ENCODE measurements around the gene CRIM1.
"Not testable (repeated sequence)": the region's sequence is repeated elsewhere in the genome, so short reads cannot be mapped to it uniquely, and the experiment has no call there.

Gene CRIM1

GRCh38 chr2:36360834-36361233 lies 5.3 kb downstream of the CRIM1 start:
- Histone ChIP-seq H3K27ac (ENCODE audit: low read depth, low read length) (peak overlapping the region; percentile 96), H3K4me1 (ENCODE audit: control insufficient read depth in 5 of 5, insufficient read depth in 5 of 5, low read length in 5 of 5) (peaks cover 0 to 83% (median 74%) of the 10 kb centered on the region in 5 donors), H3K4me3 (ENCODE audit: low read depth in 1 of 5, low read length in 5 of 5) (peak overlapping the region in 1 of 5 donors; percentile 15), H3K9me3 (ENCODE audit: control insufficient read depth in 5 of 5, low read length in 5 of 5) (no peaks in the 10 kb centered on the region), H3K36me3 (ENCODE audit: control insufficient read depth in 5 of 5, insufficient read depth in 5 of 5, low read length in 5 of 5) (no peaks in the 10 kb centered on the region), H3K9ac (ENCODE audit: low read length in 5 of 5) (peak overlapping the region in 1 of 5 donors; percentile 13), H3K27me3 (ENCODE audit: control insufficient read depth in 5 of 5, insufficient read depth in 4 of 5, low read length in 5 of 5) (no peaks in the 10 kb centered on the region)

- peak overlapping the region in 1 of 5 donors; percentile 13 for H3K9ac ChIP-seq (ENCODE audit: low read length in 5 of 5)
- no peak overlapping the region for H3K4me3 ChIP-seq (ENCODE audit: low read depth in 1 of 5, low read length in 5 of 5)
- H3K27me3 ChIP-seq (ENCODE audit: control insufficient read depth in 5 of 5, insufficient read depth in 4 of 5, low read length in 5 of 5), result no peaks in the 10 kb centered on the region
- H3K36me3 ChIP-seq (ENCODE audit: control insufficient read depth in 5 of 5, insufficient read depth in 5 of 5, low read length in 5 of 5), result no peaks in the 10 kb centered on the region
- peaks cover 0 to 84% (median 79%) of the 10 kb centered on the region in 5 donors for H3K4me1 ChIP-seq (ENCODE audit: control insufficient read depth in 5 of 5, insufficient read depth in 5 of 5, low read length in 5 of 5)
- H3K27ac ChIP-seq (ENCODE audit: low read depth, low read length), result peak overlapping the region; percentile 96
- no peaks in the 10 kb centered on the region for H3K9me3 ChIP-seq (ENCODE audit: control insufficient read depth in 5 of 5, low read length in 5 of 5)
Observed at GRCh38 chr2:36361396-36361795, 5.8 kb downstream of the CRIM1 start.

GRCh38 chr2:36362291-36362690 lies 6.7 kb downstream of the CRIM1 start:
- H3K36me3 ChIP-seq (ENCODE audit: control insufficient read depth in 5 of 5, insufficient read depth in 5 of 5, low read length in 5 of 5), result no peaks in the 10 kb centered on the region
- peak overlapping the region; percentile 96 for H3K27ac ChIP-seq (ENCODE audit: low read depth, low read length)
- no peaks in the 10 kb centered on the region for H3K27me3 ChIP-seq (ENCODE audit: control insufficient read depth in 5 of 5, insufficient read depth in 4 of 5, low read length in 5 of 5)
- peak overlapping the region in 1 of 5 donors; percentile 66 for H3K9ac ChIP-seq (ENCODE audit: low read length in 5 of 5)
- peaks cover 0 to 89% (median 86%) of the 10 kb centered on the region in 5 donors for H3K4me1 ChIP-seq (ENCODE audit: control insufficient read depth in 5 of 5, insufficient read depth in 5 of 5, low read length in 5 of 5)
- no peaks in the 10 kb centered on the region for H3K9me3 ChIP-seq (ENCODE audit: control insufficient read depth in 5 of 5, low read length in 5 of 5)
- H3K4me3 ChIP-seq (ENCODE audit: low read depth in 1 of 5, low read length in 5 of 5), result peak overlapping the region in 1 of 5 donors; percentile 9

DNA sequence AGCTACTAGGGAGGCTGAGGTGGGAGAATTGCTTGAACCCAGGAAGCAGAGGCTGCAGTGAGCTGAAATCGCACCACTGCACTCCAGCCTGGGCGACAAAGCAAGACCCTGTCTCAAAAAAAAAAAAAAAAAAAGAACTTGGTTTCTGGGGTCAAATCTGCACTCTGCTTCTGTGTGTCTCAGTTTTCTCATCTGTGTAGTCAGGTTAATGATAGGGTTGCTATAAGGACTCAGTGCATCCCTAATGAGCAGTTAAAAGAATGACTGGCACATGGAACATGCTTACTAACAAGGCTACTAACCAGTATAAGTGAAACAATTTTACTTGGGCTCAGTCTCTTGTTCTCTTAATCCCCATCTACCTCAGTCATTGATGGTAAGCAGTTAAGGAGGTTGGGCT lies 7.5 kb downstream of the CRIM1 start:
- not testable (repeated sequence) for H3K36me3 ChIP-seq (ENCODE audit: control insufficient read depth in 5 of 5, insufficient read depth in 5 of 5, low read length in 5 of 5); H3K4me3 ChIP-seq (ENCODE audit: low read depth in 1 of 5, low read length in 5 of 5); H3K27me3 ChIP-seq (ENCODE audit: control insufficient read depth in 5 of 5, insufficient read depth in 4 of 5, low read length in 5 of 5); H3K9me3 ChIP-seq (ENCODE audit: control insufficient read depth in 5 of 5, low read length in 5 of 5); H3K9ac ChIP-seq (ENCODE audit: low read length in 5 of 5)
- Histone ChIP-seq H3K27ac (ENCODE audit: low read depth, low read length) (peak overlapping the region; percentile 96), H3K4me1 (ENCODE audit: control insufficient read depth in 5 of 5, insufficient read depth in 5 of 5, low read length in 5 of 5) (peaks cover 1 to 94% (median 86%) of the 10 kb centered on the region in 5 donors)

- Histone ChIP-seq H3K27me3 (ENCODE audit: control insufficient read depth in 5 of 5, insufficient read depth in 4 of 5, low read length in 5 of 5) (no peaks in the 10 kb centered on the region), H3K4me1 (ENCODE audit: control insufficient read depth in 5 of 5, insufficient read depth in 5 of 5, low read length in 5 of 5) (peaks cover 3 to 95% (median 87%) of the 10 kb centered on the region in 5 donors), H3K4me3 (ENCODE audit: low read depth in 1 of 5, low read length in 5 of 5) (no peak overlapping the region), H3K9me3 (ENCODE audit: control insufficient read depth in 5 of 5, low read length in 5 of 5) (no peaks in the 10 kb centered on the region), H3K9ac (ENCODE audit: low read length in 5 of 5) (peak overlapping the region in 1 of 5 donors; percentile 10), H3K27ac (ENCODE audit: low read depth, low read length) (peak overlapping the region; percentile 94), H3K36me3 (ENCODE audit: control insufficient read depth in 5 of 5, insufficient read depth in 5 of 5, low read length in 5 of 5) (peaks cover 0 to 4% (median 0%) of the 10 kb centered on the region in 5 donors)
Observed at GRCh38 chr2:36366491-36367120, 11.0 kb downstream of the CRIM1 start.

DNA sequence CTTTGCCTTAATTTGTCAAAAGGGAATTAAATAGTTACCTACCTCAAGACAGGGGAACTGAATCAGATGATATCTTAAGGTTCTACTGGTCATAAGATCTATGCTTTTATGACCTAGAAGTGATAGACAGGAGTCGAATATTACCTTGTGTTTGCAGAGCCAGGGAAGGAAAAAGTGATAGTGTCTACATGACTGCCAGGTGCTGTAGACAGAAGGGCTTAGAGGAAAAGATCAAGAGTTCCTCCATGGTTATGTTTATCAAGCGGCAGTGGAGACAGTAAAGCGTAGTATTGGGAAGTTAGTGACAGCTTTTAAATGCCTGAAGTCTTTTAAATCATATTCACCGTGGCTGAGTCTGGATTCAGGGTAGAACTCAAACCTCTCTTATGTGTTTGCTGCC lies 11.9 kb downstream of the CRIM1 start:
- peak overlapping the region in 2 of 5 donors; percentile 8 to 30 for H3K9ac ChIP-seq (ENCODE audit: low read length in 5 of 5)
- peaks cover 3 to 93% (median 87%) of the 10 kb centered on the region in 5 donors for H3K4me1 ChIP-seq (ENCODE audit: control insufficient read depth in 5 of 5, insufficient read depth in 5 of 5, low read length in 5 of 5)

GRCh38 chr2:36367895-36368353 lies 12.3 kb downstream of the CRIM1 start:
- Histone ChIP-seq H3K4me3 (ENCODE audit: low read depth in 1 of 5, low read length in 5 of 5) (peak overlapping the region; percentile 14 to 53 (median 23)), H3K9me3 (ENCODE audit: control insufficient read depth in 5 of 5, low read length in 5 of 5) (no peaks in the 10 kb centered on the region)

More for the DNA sequence above, 11.9 kb downstream of the CRIM1 start:
- Histone ChIP-seq H3K27me3 (ENCODE audit: control insufficient read depth in 5 of 5, insufficient read depth in 4 of 5, low read length in 5 of 5) (no peaks in the 10 kb centered on the region), H3K9me3 (ENCODE audit: control insufficient read depth in 5 of 5, low read length in 5 of 5) (no peaks in the 10 kb centered on the region), H3K4me3 (ENCODE audit: low read depth in 1 of 5, low read length in 5 of 5) (peak overlapping the region in 2 of 5 donors; percentile 8 to 53), H3K36me3 (ENCODE audit: control insufficient read depth in 5 of 5, insufficient read depth in 5 of 5, low read length in 5 of 5) (peaks cover 0 to 4% (median 0%) of the 10 kb centered on the region in 5 donors), H3K27ac (ENCODE audit: low read depth, low read length) (peak overlapping the region; percentile 94)

DNA sequence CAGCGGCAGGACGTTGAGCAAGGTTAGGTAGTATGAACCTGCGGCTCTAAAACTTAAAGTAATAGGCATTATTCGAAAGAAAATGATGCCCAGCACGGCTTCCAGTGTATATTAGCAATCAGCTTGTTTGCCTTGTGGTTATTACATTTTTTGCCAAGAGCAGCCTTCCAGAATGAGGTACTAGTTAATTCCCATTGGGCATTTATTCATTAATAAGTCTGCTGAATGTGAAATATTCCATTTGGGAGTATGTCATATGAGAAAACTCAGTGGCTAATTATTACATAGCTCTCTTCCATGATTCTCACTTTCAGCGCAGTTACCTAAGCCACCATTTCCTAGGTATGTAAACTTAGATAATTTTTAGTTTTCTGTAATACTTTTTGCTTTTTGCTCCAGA lies 12.9 kb downstream of the CRIM1 start:
- H3K9me3 ChIP-seq (ENCODE audit: control insufficient read depth in 5 of 5, low read length in 5 of 5), result no peaks in the 10 kb centered on the region
- H3K4me3 ChIP-seq (ENCODE audit: low read depth in 1 of 5, low read length in 5 of 5), result peak overlapping the region; percentile 14 to 53 (median 23)
- peak overlapping the region in 3 of 5 donors; percentile 1 to 17 (median 11) for H3K9ac ChIP-seq (ENCODE audit: low read length in 5 of 5)
- H3K4me1 ChIP-seq (ENCODE audit: control insufficient read depth in 5 of 5, insufficient read depth in 5 of 5, low read length in 5 of 5), result peaks cover 6 to 92% (median 87%) of the 10 kb centered on the region in 5 donors
- H3K27me3 ChIP-seq (ENCODE audit: control insufficient read depth in 5 of 5, insufficient read depth in 4 of 5, low read length in 5 of 5), result no peaks in the 10 kb centered on the region
- H3K27ac ChIP-seq (ENCODE audit: low read depth, low read length), result peak overlapping the region; percentile 94
- peaks cover 0 to 4% (median 0%) of the 10 kb centered on the region in 5 donors for H3K36me3 ChIP-seq (ENCODE audit: control insufficient read depth in 5 of 5, insufficient read depth in 5 of 5, low read length in 5 of 5)

More at GRCh38 chr2:36367895-36368353, 12.3 kb downstream of the CRIM1 start:
- Histone ChIP-seq H3K27me3 (ENCODE audit: control insufficient read depth in 5 of 5, insufficient read depth in 4 of 5, low read length in 5 of 5) (no peaks in the 10 kb centered on the region), H3K9ac (ENCODE audit: low read length in 5 of 5) (peak overlapping the region in 3 of 5 donors; percentile 8 to 30 (median 11)), H3K36me3 (ENCODE audit: control insufficient read depth in 5 of 5, insufficient read depth in 5 of 5, low read length in 5 of 5) (peaks cover 0 to 4% (median 0%) of the 10 kb centered on the region in 5 donors), H3K4me1 (ENCODE audit: control insufficient read depth in 5 of 5, insufficient read depth in 5 of 5, low read length in 5 of 5) (peaks cover 3 to 92% (median 87%) of the 10 kb centered on the region in 5 donors), H3K27ac (ENCODE audit: low read depth, low read length) (peak overlapping the region; percentile 94)

DNA sequence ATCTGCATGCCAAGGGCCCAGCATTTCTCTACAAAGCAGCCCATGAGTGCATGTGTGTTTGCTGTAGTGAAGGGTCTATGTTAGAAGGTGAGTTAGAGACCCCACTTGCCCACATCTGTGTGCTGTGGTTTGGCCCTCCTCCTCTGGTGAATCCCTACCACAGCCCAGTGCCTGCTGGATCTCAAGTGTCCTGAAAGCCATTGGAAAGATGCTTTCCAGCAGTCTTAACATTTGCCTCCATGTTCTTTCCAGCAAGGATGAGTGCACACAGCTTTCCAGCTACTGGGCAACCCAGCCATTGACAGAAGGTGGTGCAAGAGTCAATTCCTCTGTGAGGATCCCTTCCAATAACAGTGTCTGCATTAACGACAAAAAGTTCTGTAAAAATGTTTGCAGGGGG lies 13.6 kb downstream of the CRIM1 start:
- Histone ChIP-seq H3K9ac (ENCODE audit: low read length in 5 of 5) (no peak overlapping the region), H3K9me3 (ENCODE audit: control insufficient read depth in 5 of 5, low read length in 5 of 5) (no peaks in the 10 kb centered on the region), H3K36me3 (ENCODE audit: control insufficient read depth in 5 of 5, insufficient read depth in 5 of 5, low read length in 5 of 5) (peaks cover 0 to 4% (median 0%) of the 10 kb centered on the region in 5 donors), H3K4me3 (ENCODE audit: low read depth in 1 of 5, low read length in 5 of 5) (no peak overlapping the region), H3K27ac (ENCODE audit: low read depth, low read length) (peak overlapping the region; percentile 94), H3K27me3 (ENCODE audit: control insufficient read depth in 5 of 5, insufficient read depth in 4 of 5, low read length in 5 of 5) (no peaks in the 10 kb centered on the region), H3K4me1 (ENCODE audit: control insufficient read depth in 5 of 5, insufficient read depth in 5 of 5, low read length in 5 of 5) (peaks cover 8 to 92% (median 90%) of the 10 kb centered on the region in 5 donors)

DNA sequence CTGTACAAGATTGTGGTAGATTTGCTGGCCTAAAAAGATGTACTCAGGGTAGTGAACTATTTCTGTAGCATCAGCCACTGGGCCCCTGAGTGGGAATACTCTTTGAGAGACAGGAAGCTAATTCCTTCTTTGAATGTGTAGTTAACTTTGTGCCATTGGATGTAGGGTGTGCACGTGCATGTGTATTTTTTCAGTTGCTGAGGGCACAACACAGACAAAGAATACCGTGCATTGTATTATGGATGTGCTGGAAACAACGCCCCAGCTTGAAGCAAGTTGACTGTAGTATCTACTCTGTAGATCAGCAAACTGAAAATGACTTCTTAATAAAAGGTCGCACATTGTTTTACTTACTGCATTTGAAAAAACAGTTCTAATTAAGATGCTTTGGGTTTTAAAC lies 14.1 kb downstream of the CRIM1 start:
- peaks cover 0 to 4% (median 0%) of the 10 kb centered on the region in 5 donors for H3K36me3 ChIP-seq (ENCODE audit: control insufficient read depth in 5 of 5, insufficient read depth in 5 of 5, low read length in 5 of 5)
- H3K9me3 ChIP-seq (ENCODE audit: control insufficient read depth in 5 of 5, low read length in 5 of 5), result no peaks in the 10 kb centered on the region
- peak overlapping the region; percentile 94 for H3K27ac ChIP-seq (ENCODE audit: low read depth, low read length)
- no peaks in the 10 kb centered on the region for H3K27me3 ChIP-seq (ENCODE audit: control insufficient read depth in 5 of 5, insufficient read depth in 4 of 5, low read length in 5 of 5)
- no peak overlapping the region for H3K4me3 ChIP-seq (ENCODE audit: low read depth in 1 of 5, low read length in 5 of 5)
- H3K9ac ChIP-seq (ENCODE audit: low read length in 5 of 5), result no peak overlapping the region
- H3K4me1 ChIP-seq (ENCODE audit: control insufficient read depth in 5 of 5, insufficient read depth in 5 of 5, low read length in 5 of 5), result peaks cover 8 to 95% (median 85%) of the 10 kb centered on the region in 5 donors

All from subcutaneous abdominal adipose tissue (tissue), 5 donors.